ENCODE measurements around the gene C2orf92.
A peak's percentile ranks its signal among the peaks of the same experiment; 100 is the strongest.
"Not testable (repeated sequence)": the region's sequence is repeated elsewhere in the genome, so short reads cannot be mapped to it uniquely, and the experiment has no call there.

Gene C2orf92

DNA sequence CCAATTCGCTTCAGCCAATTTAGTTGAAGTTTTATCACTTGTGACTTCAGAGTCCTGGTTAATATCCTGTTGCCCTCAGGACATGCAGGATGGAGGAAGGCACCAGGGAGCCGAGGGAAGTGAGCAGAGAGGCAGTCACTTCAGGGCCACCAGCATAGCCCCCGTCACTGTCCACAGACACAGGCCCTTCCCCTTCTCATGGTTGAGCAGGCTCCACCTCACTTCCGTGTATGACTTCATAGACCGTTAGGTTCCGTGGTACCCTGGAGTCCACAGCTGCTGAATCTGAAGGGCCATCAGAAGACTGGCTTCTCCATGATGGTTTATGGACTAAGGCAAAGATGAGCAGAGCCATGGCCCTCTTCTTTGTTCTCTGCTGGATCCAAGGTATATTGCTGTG lies at the start of gene C2orf92:
C2orf92 (plus strand) TSS at position 266 of the 400 bp plus-strand sequence; CDS start at position 342, 76 bp downstream.
- no peak for DNase-seq (ENCODE audit: low read depth)

DNA sequence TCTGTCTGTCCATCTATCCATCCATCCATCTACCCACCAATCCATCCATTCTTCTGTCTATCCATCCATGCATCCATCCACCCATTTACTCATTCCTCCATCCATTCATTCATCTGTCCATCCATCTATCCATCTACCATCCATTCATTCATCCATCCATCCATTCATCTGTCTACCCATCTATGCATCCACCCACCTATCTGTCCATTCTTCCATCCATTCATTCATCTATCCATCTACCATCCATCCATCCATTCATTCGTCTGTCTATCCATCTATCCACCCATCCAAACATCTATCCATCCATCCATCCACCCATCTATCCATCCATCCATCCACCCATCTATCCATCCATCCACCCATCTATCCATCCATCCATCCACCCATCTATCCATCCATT lies 49.0 kb upstream of the C2orf92 start:
- not testable (repeated sequence) for DNase-seq (ENCODE audit: low read depth)

DNA sequence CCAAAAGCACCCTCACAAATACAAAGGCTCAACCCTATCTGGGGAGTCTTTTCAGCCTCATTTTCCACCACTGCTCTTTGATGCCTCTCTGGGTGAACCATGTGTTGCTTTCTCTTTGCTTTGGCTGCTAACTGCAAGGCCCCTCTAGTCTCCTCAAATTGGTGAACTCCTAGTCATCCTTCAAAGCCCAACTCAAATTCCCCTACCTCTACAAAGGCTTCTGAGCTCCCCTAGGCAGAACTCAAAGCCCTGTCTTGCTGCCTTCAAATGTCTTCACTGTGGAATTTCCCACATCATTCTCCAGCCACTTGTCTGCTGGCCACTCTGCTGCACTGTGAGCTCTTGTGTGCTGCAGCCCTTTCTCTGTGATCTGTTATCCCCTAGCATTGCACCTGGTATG lies 46.5 kb upstream of the C2orf92 start:
- not testable (repeated sequence) for DNase-seq (ENCODE audit: low read depth)

DNA sequence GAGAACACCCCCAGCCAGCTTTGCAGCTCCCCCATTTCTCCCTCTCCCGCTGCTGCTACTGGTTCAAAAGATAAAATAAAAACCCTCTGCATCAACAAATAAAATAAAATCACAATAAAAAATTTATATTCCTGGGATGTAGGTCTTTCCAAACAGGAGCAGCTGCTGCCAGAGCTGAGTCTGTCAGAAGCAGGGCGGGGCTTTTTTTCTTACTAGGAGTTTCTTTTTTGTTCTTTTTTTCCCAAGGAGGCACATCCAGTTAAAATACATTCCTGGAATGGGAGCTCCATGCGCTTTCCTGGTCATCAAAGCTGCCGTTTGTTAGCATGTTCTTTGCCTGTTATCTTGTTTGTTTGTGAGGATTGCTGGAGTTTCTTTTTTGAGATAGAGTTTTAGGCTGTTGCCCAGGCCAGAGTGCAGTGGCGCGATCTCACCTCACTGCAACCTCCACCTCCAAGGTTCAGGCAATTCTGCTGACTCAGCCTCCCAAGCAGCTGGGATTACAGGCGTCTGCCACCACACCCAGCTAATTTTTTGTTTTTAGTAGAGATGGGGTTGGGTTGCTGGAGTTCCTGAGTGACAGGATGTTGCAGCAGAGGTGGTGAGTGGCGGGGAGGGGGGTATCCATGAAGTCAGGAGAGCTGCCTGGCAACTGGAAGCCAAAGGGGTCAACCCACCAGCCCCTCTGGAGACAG lies 44.0 kb upstream of the C2orf92 start:
- DNase-seq (ENCODE audit: low read depth): not testable (repeated sequence)

DNA sequence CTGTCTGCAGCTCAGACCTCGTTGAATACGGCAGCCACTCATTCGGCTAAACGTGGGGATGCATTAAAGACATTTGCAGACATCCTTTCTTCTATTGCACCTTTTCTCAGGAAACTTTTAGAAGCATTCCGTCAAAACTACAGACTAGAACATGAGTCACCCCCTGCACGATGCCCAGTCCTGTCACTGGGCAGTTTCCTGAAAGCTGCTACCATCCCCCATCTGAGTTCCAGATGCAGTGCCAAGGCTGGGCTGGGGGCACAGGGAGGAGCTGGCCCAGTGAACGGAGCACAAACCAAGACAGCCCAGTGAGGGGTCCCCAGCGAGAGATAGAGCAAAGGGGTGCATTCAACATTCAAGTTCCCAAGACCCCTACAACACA lies 43.5 kb upstream of the C2orf92 start:
- not testable (repeated sequence) for DNase-seq (ENCODE audit: low read depth)

DNA sequence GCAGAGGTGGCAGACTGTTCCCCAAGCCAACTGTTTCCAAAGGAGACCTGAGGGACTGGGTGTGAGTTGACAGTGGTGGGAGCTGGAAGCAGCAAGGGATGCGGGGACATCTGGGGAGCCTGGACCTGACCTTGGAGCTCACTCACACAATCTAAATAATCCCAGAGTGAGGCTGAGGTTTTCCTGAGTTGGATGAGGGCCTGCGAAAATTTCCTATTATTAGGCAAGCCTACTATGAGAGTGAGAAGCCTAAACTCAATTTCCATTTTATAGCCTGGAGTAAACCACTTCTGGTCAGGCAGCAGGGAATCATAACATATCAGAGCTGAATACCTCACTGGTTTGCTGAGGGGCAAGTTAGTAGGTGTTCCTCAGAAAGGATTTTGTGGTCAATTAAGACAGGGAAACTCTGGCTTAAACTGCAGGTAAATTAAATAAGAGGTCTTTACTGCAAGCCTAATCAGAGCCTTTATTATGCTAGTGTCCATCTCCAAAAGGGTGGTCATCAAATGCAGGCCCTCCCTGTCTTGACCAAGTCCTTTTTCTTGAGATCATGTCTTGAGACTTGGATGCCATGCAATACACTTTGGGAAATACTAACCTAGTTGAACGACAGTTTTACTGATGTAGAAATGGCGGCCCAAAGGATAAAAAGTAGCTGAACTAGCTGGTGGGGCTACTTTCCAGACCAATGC lies 25.3 kb upstream of the C2orf92 start:
- DNase-seq (ENCODE audit: low read depth): no peak

DNA sequence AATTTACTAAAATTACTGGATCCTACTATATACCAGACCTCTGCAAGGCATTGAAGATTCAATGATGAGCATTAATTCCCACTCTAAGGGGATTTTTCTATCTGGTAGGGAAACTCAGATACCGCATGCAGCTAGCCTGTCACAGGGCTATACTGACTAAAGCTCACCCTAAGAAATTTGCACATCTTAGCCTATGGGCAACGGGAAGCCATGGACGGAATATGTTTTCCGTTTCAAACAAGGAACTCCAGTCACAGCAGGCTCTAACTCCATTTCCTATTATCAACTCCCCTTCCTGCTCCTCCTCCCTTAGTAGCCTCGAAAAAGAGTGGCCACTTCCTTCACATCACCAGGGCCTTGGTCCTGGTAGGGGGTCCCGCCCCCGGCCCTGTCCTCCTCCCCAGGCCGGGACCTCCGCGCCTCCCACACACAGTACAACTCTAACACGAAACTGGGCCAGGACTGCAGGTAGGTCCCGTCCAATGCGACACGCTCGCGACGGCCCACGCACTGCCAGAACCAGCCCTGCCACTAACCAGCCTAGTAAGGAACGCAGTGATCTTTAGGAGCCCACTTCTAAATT lies 24.3 kb upstream of the C2orf92 start:
- DNase-seq (ENCODE audit: low read depth): no peak

DNA sequence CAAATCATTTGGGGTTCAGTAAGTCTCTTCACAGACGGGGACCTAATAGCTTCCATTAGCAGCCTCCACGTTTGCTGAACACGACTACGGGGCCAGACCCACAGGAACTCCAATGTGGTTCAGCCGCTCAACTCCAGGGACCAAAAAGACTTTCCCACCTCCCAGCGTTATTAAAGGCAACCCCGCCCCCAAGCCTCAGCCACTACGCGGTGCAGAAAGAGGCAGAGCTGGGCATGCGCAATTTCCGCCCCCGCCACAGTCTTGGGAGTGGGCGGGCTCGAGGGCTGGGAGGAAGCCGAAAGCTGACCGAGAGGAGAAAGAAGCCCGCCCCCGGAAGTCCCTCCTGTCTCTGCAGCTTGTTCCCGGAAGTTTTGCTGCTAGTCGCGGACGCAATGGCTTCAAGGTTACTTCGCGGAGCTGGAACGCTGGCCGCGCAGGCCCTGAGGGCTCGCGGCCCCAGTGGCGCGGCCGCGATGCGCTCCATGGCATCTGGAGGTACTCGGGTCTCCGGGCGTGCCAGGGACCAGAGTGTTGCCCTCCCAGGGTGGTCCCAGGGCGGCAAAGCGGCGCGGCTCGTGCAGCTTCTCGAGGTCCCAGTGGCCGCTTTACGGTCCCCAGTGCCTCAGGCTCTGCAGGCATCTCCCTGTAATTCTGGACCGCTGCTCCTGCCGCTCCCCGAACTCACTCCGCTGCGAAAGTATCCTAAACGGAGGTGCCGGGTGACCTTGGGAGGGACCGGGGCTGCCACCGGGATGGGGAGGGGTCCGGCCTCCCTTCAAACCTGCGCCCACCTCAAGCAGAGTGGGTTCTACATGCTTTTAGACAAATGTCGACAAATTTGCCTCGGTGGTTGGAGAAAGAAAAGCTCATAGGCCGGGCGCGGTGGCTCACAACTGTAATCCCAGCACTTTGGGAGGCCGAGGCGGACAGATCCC lies 23.6 kb upstream of the C2orf92 start, which contains the start of gene COX5B:
COX5B (plus strand) TSS at position 368 of the 935 bp plus-strand sequence; CDS start at position 393, 25 bp downstream.
- DNase-seq (ENCODE audit: low read depth): peak; percentile 87

DNA sequence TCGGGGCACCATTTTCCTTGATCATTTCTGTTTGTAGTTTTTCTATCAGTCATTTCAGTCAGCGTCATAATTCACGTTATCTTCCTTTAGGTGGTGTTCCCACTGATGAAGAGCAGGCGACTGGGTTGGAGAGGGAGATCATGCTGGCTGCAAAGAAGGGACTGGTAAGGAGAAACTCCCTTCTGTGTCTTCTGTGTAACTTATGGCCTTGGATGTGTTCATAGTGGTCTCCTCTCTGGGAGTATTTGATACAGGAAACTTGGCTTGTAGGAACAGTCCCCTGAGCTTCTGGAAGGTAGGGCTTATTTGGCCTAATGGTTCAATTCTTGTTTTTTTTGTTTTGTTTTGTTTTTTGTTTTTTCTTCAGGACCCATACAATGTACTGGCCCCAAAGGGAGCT lies 22.5 kb upstream of the C2orf92 start:
- DNase-seq (ENCODE audit: low read depth): no peak

DNA sequence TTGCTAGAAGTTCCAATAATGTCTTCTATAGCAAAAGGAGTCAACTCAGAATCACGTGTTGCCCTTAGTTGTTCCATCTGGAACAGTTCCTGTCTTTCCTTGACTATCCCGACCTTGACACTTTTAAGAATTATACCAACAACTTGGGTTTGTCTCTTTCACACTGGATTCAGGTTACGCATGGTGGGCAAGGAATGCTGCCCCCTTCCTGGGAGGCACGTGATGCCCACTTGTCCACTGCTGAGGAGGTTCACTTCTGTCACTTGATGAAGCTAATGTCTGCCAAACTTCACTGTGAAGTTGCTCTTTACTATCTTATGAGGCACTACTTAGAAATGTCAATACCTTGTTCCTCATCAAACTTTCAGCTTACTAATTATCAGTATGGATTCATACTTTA lies 18.4 kb upstream of the C2orf92 start:
- no peak for DNase-seq (ENCODE audit: low read depth)

DNA sequence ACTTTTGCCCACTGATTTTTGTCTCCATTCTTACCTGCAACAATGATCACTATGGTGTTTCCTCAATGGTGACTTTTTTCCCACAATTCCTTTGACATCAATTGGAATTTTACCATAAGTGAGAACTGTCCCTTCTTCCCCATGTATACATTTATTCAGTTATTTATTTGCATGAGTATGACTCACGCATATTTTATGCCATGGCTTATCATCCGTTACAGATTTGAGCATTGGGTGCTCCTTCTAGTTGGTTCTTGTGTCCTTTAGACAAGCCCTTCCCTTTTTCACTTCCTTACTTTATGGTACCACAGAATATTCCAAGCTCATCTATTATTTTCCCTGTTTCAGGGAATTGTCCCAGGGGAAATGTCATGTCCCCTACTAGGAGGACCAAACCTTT lies 16.0 kb upstream of the C2orf92 start:
- DNase-seq (ENCODE audit: low read depth): no peak

DNA sequence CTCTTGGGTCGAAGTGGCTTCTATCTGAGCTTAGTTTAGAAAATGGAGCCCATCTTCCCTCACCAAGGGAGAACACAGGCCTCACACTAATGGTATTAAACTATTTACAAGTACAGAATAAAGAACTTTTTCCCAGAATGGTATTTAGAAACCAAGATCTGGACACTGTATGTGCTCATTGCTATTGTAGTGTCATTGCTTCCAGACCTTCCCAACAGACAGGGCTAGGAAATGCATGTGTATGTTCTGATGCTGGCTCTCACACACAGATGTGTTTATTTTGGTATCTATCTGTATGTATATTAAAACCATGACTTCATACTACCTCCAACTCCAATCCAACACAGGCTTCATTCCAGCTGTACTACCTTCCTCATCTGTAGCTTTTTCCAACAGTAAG lies 15.6 kb upstream of the C2orf92 start:
- no peak for DNase-seq (ENCODE audit: low read depth)

DNA sequence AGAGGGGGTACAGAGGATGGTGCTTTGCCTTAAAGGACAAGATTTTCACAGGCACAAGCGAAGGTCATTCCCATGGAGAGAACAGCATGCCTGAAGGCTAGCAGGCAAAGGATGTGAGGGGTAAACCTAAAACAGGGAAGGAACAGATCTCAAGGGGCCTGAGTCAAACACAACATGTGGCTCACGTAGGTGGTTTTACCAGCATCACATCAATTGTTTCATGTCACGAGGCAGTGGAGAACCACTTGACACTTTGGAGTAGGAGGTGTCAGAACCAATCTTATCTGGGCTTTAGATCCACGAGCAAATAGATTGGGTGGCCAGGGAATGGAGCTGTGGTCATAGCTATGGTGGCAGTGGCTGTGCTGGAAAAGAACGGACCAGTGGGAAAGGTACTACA lies 15.2 kb upstream of the C2orf92 start:
- DNase-seq (ENCODE audit: low read depth): no peak

DNA sequence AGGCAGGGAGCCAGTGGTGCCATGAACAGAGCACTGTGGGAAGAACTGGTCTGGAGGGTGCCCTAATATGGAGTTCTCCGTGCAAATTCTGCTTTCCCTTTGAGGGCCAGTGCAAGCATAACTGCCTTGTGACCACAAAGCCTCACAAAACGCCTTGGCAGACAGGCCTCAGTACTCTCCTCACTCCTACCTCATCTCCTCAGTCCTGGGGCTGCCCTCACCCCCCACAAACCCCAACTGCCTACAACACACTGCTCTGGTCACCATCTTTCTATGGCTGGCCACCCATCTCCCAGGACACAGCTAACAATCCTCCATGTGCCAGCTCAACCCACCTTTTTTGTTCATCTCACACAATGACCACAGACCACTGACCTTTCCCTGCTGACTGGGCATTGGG lies 14.7 kb upstream of the C2orf92 start:
- DNase-seq (ENCODE audit: low read depth): no peak

DNA sequence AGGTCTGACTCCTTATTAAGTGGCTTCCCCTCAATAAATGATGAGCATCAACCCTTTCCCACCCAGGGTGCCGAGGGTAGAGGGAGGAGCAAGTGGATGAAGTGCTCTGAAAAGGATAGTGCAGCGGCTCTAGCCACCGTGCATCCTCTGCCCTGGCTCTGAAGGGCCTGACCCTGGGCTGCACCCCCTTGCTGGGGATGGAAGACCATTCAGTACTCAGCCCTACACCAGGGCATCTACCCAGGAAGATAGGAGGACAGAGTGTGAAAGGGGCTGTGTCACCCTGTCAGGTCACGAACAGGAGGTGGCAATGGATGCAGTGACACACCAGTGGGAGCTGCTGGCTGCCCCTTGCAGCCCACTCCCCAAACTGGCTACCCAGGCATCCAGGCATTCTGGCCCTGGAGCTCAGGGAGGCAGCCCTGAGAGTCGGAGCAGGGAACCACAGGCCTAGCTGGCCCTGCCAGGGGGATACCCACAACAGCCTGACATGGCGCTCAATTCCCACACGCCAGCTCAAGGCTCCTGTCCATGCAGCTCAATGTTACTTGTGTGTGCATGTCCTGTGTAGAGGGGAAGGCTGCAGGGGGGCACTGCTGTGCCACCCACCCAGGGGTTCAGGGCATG lies 13.3 kb upstream of the C2orf92 start:
- no peak for DNase-seq (ENCODE audit: low read depth)

DNA sequence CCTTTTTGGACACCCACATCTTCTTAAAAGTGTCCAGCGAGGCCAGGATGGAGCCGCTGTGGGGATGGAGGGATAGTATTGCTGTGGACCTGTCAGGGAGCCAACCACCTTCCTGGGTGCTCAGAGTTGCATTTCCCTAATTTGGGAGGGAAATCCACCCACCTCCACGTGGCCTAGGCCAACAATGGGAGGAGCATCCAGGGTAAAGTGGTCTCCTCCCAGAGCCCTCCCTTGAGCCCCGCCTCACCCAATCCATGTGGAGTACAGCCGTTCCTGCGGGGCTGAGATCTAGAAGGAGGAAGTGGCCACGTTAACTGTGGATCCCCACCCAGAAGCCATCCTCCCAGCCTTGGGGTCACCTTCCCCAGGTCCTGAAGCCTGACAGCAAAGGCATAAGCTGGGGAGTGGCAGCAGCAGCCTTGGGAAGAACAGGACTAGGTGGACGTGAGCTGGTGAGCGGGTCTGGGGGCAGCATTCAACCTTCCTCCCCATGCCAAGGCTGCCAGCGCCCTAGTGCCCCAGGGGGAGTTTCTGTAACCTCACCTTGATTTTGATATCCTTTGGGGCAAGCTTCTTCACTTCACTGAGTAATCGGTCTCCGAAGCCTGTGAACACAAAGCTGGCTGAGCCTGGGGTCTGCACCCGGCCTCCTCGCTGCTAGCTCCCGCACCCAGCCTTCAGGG lies 12.5 kb upstream of the C2orf92 start:
- DNase-seq (ENCODE audit: low read depth): no peak

DNA sequence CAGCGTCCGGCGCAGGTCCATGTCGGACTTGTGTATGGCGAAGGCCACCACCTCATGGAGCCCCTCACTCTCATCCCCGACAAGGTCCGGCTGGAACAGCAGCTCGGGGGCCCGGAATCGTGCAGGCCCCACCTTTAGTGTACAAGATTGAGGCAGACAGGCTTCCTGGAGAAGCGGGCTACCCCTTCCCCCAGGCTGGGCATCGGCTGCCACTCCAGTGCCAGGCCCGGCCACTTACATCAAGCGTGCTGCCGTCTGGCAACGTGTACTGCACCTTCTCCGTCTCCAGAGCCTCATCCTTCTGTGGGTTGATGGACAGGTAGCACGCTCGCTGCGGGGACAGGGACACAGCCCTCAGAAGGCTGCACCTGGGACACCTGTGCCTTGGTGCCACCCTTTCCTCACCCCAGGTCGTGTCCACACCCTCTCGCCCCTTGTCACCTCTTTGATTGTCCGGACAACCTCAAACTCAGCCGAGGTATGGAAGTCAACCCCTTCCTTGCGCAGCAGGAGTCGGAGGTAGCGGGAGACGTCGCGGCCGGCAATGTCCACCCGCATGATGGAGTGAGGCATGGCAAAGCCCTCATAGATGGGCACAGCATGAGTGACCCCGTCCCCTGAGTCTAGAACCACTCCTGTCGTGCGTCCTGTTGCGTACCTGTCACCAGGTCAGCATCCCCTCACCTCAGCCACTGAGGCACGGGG lies 11.4 kb upstream of the C2orf92 start:
- DNase-seq (ENCODE audit: low read depth): no peak

DNA sequence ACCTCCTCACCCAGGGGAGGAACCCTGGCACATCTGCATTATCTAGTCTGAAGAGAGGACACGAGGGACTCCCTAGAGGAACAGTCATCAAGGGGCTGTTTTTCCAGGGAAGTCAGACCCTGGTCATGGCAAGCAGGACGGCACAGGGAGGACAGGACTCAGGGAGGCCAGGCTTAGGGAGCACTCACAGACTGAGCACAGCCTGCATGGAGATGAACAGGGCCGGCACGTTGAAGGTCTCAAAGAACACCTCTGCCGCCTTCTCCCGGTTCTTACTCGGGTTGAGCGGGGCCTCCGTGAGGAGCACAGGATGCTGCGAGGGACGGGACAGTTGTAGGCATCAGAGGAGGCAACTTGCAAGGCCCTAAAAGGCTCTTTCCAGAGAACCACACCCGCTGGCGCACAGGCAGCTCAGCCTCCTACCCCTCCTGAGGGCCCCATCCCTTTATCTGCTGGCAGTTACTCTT lies 10.8 kb upstream of the C2orf92 start:
- no peak for DNase-seq (ENCODE audit: low read depth)

DNA sequence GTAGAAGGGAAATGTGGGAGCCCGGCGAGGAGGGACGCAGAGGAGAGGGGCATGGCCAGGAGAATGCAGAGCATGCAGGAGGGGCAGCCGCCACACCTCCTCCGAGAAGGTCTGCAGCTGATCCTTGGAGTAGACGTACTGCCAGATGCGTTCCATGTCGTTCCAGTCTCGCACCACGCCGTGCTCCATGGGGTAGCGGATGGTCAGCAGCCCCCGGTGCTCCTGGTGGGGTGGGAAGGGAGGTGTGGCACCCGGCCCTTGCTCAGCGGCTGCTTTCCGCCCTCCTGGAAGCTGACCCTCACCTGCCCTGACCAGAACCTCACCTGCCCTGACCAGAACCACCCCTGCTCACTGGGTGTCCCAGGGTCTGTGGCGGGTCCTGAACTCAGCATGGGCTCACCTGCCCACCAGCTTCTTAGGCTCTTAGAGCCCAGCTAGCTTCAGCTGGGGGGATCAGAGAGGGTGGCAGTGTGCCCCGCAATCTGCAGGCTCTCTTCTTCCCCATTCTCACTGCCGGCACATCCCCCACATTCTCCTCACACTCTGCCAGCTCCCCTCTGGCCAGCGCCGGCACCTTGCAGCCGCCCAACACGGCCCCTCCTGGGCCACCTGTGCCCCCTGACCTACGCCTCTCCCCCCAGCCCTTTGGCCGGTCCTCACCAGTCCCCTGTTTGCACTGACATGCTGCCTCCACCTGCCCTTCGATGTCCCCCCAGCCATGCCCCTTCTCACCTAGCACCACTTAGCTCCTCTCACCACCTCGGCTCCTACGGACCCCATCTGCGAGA lies 10.1 kb upstream of the C2orf92 start:
- DNase-seq (ENCODE audit: low read depth): no peak
